Cardiac fibroblast (primary cell): ENCODE data around the gene USP6NL.
A peak's percentile ranks its signal among the peaks of the same experiment; 100 is the strongest.

Experiments used
- DNase-seq, 2 donors: peaks; one replicate each; pipeline versions ENCODE4 v3.0.0 to v3.0.0-alpha.2; 2010; ENCODE audit warnings: low read depth in 2 of 2
- H3K4me3 ChIP-seq, 2 donors: replicated peaks in 1 of 2; 1 replicate in 1 of 2; 2 replicates in 1 of 2; pipeline ENCODE4 v1.5.1; 2011; ENCODE audit warnings: low read depth in 2 of 2, low read length in 2 of 2, mild to moderate bottlenecking in 2 of 2, moderate library complexity in 1 of 2
- CTCF ChIP-seq: IDR thresholded peaks from one replicate; pipeline ENCODE4 v1.5.1; 2011; ENCODE audit warnings: low read depth, mild to moderate bottlenecking, low read length, inconsistent platforms

USP6NL gene

DNA sequence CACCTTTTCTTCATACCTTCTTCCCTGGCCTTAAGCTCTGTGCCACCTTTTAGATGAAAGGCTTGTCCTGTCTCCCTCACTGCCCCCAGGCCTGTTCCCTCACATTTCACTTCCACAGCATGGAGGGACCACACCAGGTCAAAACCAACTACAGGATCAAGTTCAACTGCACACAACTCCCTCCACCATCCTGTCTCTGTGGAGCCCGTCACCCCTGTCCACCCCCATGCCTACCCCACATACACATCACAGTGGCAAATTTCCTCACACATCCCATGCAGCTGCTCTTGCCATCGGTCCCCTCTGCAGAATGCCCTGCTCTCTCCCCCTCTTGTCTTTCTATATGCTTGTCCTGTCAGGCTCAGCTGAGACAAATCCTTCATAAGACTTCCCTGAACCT, 154.1 kb downstream of the USP6NL start:
- DNase-seq, result no peak
- no peak overlapping the region for H3K4me3 ChIP-seq
- TF ChIP-seq CTCF, result no peak

DNA sequence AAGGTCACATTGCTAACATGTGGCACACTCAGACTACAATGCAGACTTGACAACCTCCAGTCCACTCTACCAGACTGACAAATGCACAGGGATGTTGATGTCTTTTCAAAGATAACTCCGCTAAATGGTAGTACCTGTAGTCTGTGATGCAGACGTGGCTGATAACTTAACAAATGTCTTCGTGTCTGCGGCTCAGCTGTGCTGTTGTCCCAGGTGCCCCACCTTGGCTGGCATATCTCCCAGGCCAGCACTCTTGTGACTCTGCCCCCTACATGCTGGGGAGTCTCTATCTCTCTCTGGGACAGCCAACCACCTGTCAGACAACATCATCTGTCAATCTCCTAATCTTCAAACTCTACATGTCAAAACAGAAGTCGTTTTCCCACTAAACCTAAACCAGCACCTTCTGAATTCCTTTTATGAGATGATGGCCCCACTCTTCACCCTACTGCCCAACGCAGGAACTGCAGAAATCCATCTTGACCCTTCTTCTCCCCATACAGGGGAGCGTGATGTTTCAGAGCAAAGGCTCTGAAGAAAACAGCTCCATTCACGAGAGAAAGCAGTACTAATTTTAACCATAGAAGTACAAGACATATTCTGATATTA, 156.4 kb downstream of the USP6NL start:
- TF ChIP-seq CTCF, result peak; percentile 26
- DNase-seq, result no peak
- H3K4me3 ChIP-seq, result no peak overlapping the region

DNA sequence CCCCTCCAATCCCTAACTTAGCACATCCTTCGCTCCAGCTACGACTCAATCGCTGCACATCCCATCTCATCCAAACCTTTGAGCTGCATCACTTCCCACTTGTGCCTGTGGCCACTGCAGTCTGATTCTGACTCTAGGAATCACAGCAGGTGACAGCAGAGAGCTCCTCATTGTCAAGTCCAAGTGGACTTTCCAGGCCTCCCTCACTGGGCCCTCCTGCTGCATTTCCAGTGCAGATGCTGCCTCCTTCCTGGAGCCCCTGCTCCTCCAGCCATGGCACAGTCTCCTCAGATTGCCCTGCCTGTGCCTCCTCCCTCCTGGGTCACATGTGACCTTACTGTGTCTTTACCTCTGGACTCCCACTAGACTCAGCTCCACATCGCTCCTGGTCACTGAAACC, 157.3 kb downstream of the USP6NL start:
- no peak for DNase-seq
- TF ChIP-seq CTCF, result no peak
- no peak overlapping the region for H3K4me3 ChIP-seq

DNA sequence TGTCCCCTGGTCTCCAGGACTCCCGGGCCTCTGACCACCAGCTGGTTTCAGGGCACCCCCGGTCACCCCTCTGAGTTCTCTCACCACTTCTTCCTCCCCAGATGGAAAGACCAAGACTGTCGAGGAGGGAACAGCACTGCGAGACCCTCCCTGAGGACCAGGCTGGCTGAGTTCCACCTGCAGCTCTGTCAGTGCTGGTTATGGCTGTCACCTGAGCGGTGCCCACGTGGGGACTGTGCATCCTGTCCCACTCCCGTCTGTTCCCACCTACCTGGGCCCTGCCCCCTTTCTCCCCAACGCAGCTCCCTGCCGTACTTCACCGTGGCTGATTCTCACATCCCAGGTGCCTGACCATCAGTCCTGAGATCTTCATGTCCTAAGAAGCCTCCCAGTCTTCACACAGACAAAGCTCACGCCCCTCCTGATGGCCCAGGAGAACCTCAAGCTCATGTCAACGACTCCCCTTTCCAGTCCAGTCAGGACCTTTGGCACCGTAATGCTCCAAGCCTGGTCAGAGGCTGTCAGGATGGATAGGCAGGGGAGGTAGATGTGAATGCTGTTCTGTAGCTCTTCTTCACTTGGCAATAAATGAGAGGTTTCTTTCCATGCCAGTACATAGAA, 159.7 kb downstream of the USP6NL start:
- TF ChIP-seq CTCF, result no peak
- no peak for DNase-seq
- H3K4me3 ChIP-seq, result no peak overlapping the region

GRCh38 chr10:11450427-11450826, 161.0 kb downstream of the USP6NL start:
- TF ChIP-seq CTCF, result no peak
- DNase-seq, result no peak
- no peak overlapping the region for H3K4me3 ChIP-seq

DNA sequence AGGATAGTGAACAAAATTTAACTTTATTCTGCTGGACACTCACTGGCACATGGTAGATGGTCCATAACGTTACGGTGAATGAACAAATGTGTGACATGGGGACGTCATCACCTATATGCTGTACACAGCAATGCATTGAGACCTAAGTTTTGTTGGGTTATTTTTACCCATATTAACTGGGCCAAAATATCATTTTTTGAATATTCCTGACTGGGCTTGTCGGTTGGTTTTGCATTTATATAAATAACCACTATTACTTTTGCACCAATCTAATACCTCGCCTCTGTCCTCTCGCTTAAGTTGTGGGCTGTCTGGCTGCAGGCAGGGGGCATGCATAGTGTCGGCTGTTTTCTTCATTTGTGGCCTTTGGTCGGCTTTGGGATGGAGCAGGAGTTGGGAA, 161.7 kb downstream of the USP6NL start:
- no peak for DNase-seq
- no peak for TF ChIP-seq CTCF
- H3K4me3 ChIP-seq, result no peak overlapping the region
